Lower leg skin (tissue), 3 donors: Measurements from ENCODE around the gene SETD7.

Experiments
- POLR2A ChIP-seq, 2 donors: fragments of 450-650 bp; IDR thresholded peaks; one replicate each; pipeline ENCODE4 v1.6.1; 2016 to 2017; ENCODE audit warnings: antibody characterized with exemption in 2 of 2, mild to moderate bottlenecking in 1 of 2, moderate library complexity in 1 of 2
- TF ChIP-seq, protein P1 (sequence below), 3 donors: fragments of 450-650 bp; IDR thresholded peaks; one replicate each; pipeline ENCODE4 v1.5.1; 2016; ENCODE audit warnings: antibody characterized with exemption in 3 of 3, mild to moderate bottlenecking in 3 of 3, moderate library complexity in 2 of 3

DNA sequence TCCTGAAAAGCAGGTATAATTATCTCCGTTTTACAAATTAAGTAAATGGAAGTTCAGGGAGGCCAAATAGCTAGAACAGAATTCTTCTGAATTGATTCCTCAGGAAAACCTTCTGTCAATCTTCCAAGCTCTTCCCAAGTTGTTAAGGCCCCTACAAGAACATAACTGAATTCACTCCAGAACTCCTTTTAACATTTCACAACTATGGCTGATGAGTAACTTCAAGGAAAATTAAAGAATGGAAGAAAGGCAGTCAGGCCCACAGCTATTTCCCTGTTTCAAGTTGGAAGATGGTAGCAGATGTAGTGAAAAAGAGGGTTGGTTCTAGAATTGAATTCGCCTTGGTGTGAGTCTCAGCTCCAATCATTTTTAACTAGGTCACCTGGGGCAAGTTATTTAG is 15.9 kb downstream of the SETD7 start:
- TF ChIP-seq, protein P1, sequence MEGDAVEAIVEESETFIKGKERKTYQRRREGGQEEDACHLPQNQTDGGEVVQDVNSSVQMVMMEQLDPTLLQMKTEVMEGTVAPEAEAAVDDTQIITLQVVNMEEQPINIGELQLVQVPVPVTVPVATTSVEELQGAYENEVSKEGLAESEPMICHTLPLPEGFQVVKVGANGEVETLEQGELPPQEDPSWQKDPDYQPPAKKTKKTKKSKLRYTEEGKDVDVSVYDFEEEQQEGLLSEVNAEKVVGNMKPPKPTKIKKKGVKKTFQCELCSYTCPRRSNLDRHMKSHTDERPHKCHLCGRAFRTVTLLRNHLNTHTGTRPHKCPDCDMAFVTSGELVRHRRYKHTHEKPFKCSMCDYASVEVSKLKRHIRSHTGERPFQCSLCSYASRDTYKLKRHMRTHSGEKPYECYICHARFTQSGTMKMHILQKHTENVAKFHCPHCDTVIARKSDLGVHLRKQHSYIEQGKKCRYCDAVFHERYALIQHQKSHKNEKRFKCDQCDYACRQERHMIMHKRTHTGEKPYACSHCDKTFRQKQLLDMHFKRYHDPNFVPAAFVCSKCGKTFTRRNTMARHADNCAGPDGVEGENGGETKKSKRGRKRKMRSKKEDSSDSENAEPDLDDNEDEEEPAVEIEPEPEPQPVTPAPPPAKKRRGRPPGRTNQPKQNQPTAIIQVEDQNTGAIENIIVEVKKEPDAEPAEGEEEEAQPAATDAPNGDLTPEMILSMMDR (IDR thresholded peaks at IDR 0.05): no peak
- TF ChIP-seq POLR2A (IDR thresholded peaks at IDR 0.05): no peak
